HL-60/S4 treated with retinoic acid at 250 ng/mL for 4 days and 3 days (cell line): Measurements from ENCODE around the gene ITGB6.

Experiments
- in situ Hi-C: fragments of 300-500 bp; cut with MboI; formaldehyde crosslinking; loops from 2 replicates; pipeline ENCODE4 v1.7.0; 2022; ENCODE audit warnings: low sequenced_read_pairs

Gene ITGB6

GRCh38 chr2:160222546-160223283 is 22.6 kb upstream of the ITGB6 start:
- in situ Hi-C loops = no loop called here

GRCh38 chr2:160221391-160222276 is 21.6 kb upstream of the ITGB6 start:
- in situ Hi-C loops = no loop called here

GRCh38 chr2:160220545-160221009 is 20.5 kb upstream of the ITGB6 start:
- in situ Hi-C loops = no loop called here

DNA sequence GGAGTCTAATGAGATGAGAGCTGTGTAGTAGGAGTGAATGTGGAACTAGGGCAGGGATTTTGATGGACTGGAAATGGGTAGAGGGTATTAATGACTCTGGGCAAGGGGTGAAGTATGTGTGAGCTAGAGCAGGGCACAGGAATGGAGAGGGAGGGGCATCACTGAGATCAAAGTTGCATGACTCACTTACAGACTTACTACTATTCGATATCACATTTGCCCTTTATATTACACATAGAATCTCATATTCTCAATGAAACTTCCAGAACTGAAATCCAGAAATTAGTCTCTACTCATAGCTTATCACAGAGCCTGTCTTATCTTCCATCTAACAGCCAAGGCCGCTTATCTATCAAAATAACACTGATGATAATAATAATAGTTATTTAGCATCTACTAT is 20.0 kb upstream of the ITGB6 start:
- in situ Hi-C loops = no loop called here

GRCh38 chr2:160214461-160215445 is 14.7 kb upstream of the ITGB6 start:
- in situ Hi-C loops = no loop called here

DNA sequence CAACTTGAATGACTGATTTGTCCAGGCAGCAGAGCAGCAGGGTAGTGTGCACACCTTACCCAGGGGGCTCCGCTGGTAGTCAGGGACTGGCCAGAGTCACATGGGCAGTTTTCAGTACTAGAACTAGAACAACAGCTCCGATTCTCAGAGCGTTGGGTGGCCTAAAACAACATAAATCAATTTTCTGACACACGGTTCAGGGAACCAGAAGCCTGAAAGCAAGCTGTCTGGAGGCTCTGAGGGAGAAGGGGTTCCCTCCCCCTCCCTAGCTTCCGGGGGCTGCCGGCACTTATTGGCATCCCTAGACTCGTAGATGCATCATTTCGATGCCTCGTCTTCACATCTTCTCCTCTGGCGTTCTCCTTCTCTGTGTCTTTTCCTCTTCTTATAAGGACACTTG is 13.4 kb upstream of the ITGB6 start:
- in situ Hi-C loops = no loop called here

DNA sequence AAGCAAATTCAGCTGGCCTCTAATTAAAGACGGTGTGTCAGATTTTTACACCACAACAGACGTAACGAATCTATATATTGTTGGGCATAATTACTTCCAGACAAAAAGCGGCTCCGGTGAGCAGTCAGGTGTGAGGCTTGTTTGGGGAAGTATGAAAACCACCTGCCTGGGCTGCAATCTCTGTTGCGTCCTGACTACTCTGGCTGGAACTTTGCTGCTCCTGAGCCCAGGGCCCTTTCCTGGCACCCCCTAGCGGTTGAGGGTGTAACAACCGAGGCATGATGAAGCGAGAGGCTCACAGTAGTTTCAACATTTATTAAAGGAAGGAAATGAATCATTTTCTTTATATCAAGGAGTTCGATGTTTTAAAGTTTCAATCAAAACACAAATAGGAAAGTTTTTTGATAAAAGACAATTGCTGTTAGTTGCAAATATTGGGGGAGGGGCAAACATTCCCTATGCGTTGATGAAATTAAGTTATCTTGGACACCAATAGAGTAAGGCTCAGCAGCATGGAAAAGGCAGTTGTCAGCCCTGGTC is 10.6 kb upstream of the ITGB6 start:
- in situ Hi-C loops = no loop called here

- in situ Hi-C loops = no loop called here
These were observed 9.4 kb upstream of the ITGB6 start for GRCh38 chr2:160209516-160209856.

DNA sequence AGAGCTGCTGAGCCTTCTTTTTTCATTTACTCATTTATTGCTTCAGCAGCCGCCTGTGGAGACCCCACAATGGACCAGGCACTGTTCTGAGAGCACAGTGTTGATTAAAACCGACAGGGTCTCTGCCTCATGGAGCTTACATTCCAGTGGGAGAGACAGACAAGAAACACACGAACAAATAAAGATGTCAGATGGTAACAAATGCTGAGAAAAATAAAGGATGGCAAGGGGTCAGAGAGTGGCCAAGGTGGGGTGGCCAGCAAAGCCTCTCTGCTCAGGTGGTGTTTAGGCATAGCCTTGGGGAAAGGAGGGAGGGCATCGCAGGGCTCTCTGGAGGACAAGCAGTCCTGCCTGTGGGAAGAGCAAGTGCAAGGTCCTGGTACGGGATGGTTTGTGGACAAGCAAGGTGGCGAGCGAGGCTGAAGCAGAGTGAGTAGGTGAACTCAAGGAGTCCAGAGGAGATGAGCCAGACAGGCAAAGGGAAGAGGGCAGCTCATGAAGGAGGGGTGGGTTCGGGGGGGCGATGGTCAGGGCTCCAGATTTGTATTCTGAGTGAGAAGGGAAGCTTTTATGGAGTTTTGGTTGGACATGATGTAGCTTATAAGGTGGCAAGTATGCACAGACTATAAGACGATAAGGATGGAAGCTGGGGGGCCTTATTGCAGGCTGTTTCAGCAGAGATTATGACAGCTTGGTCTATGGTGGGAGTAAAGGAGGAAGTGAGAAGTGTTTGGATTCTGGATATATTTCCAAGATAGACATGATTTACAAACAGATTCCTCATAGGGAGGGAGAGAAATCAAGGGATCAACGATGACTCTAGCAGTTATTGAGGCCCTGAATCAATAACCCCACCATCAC is 8.8 kb upstream of the ITGB6 start:
- in situ Hi-C loops = no loop called here

DNA sequence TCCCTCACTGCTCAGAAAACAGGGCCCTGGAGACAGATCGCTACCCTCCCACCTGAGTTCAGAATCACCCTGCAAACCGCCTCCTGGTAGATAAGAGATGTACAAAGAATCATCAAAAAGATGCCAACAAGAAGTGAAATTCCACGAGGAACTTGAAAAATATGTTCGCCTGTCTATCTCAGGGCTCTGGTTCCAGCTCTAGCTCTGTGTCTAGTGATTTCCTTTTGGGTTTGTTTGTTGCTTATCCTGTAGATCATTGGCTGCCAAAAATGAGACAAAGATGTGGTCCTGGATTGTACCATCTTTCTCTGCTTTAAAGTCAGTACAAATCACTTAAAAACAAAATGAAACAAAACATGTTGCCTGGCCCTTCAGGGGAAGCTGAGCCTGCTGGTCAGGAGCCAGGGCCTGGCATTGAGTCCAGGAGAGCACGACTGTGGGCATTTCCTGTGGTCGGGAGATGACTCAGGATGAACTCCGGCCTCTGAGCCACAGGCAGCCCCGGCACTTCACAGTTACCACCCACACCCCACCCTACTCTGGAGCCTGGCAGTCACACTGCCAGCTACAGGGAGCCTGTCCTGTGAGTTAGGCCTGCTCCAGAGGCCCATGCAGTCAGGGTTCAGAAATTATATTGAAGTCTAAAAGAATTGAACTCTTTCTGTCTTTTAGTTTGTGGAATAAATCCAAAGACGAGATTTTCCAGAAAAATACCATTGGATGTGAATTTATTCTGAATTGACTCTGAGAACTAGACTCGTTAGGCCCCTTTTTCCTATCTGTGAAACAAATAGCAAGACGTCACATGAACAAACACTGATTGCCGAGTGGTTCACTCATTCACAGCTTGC is 8.0 kb upstream of the ITGB6 start:
- in situ Hi-C loops = no loop called here

DNA sequence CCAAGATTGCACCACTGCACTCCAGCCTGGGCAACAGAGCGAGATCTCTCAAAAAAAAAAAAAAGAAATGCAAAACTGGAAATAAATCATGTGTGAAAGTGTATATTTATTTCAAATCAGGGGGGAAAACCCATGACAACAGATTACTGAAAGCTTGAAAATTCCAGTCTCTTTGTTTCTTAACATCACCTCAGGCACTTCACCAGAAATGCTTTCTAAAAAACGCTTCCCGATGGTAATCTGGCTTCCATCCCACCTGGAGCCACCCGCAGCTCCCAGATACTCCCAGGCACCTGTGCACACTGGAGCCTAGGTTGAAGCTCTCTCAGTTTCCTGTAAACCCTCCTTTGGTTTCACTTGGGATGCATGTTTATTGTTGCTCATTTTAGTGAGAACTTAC is 7.2 kb upstream of the ITGB6 start:
- in situ Hi-C loops = no loop called here

DNA sequence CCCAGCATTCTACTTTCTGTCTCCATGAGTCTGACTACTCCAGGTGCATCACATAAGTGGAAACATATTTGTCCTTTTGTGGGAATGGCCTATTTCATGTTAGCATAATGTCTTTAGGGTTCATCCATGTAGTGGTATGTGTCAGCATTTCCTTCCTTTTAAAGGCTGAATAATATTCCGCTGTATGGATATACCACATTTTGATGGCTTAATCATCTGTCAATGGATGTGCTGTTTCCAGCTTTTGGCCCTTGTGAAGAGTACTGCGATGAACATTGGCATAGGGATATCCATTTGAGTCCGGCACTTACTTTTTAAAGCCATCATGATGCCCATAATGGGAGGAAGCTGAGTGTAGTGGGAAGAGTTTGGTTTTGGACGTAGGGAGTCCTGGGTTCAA is 6.4 kb upstream of the ITGB6 start:
- in situ Hi-C loops = no loop called here

GRCh38 chr2:160205505-160205904 is 5.4 kb upstream of the ITGB6 start:
- in situ Hi-C loops = no loop called here

- in situ Hi-C loops = no loop called here
These were observed 3.4 kb upstream of the ITGB6 start for GRCh38 chr2:160203422-160203821.

GRCh38 chr2:160203007-160203406 is 2.9 kb upstream of the ITGB6 start:
- in situ Hi-C loops = no loop called here

- in situ Hi-C loops = no loop called here
These were observed 1.9 kb upstream of the ITGB6 start for GRCh38 chr2:160201849-160202539.

- in situ Hi-C loops = no loop called here
These were observed 849 bp upstream of the ITGB6 start for GRCh38 chr2:160200921-160201320.

- in situ Hi-C loops = no loop called here
These were observed 1.0 kb downstream of the ITGB6 start for GRCh38 chr2:160199053-160199452.
